Right ventricle myocardium superior (tissue), 1 donor: ENCODE measurements around the gene DNAJC5G. TPM values are rescaled to one million over a fixed set of nuclear protein-coding genes. Genes with fewer than 3 reads are reported as not detected.
A peak's percentile ranks its signal among the peaks of the same experiment; 100 is the strongest.
"Not testable (repeated sequence)": the region's sequence is repeated elsewhere in the genome, so short reads cannot be mapped to it uniquely, and the experiment has no call there.

ENCODE experiments used
- ATAC-seq: fragments of 200-7000 bp; cut with Tn5 transposase; one replicate; pipeline ENCODE4 v1.9.1; 2020; ENCODE audit warnings: mild to moderate bottlenecking; ENCODE audit not compliant: poor library complexity
- DNase-seq: peaks from one replicate; pipeline ENCODE4 v3.0.0-alpha.2; 2020
- intact Hi-C: fragments of 100-400 bp; cut with DNase I; formaldehyde crosslinking; loops from one replicate; pipeline ENCODE4 v1.11.2; 2022
- total RNA-seq: library from RNA; stranded (reverse); fragmentation: NEBNext Ultra II Directional; extraction: Animal tissue kit (Norgen Biotek cat#: 25700); gene quantifications from one replicate; pipeline ENCODE4 v1.2.1, GENCODE V29; 2021
- donor health status: DM: no; HTN: yes; CAD: no; lungs with severe emphysema.

Gene DNAJC5G
- total RNA-seq, 1 donor from 2014 or later, result 2.3 TPM

- no peak for ATAC-seq
- intact Hi-C loops, result no loop called here
- no peak for DNase-seq
Measured at GRCh38 chr2:27270670-27271069, 4.6 kb upstream of the DNAJC5G start.

DNA sequence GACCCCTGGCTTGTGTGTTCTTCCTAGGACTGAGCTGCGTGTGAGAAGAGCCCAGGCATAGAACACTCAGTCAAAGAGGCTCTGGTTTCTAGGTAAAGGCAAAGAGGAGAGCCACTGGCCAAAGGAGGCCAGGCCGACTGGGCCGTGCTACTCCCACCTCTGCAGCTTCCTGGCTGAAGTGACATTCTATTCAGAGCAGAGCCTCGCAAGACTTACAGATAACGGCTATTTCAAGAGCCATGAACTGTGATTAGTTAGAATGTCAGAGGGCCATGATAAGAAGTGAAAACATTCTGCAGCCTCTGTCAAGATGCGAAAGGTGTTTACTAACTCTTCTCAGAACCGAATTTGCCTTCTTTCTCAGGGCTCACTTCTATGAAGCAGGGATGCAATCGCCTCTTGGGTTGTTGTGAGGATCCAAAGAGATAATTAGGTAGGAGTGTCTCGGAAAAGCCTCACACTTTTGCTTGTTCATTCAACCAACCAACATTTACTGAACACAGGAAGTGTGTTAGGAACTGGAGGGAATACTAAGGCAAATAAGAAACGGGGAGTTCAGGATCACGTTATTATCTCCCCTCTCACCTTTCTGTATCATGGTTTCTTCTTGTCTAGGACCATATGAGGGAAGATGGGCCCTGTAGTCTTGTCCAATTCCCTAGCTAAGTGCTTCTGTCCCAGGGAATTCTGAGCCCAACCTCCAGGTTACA, 3.4 kb upstream of the DNAJC5G start:
- intact Hi-C loops, result no loop called here
- ATAC-seq, result peak; percentile 91
- DNase-seq, result peak; percentile 57

DNA sequence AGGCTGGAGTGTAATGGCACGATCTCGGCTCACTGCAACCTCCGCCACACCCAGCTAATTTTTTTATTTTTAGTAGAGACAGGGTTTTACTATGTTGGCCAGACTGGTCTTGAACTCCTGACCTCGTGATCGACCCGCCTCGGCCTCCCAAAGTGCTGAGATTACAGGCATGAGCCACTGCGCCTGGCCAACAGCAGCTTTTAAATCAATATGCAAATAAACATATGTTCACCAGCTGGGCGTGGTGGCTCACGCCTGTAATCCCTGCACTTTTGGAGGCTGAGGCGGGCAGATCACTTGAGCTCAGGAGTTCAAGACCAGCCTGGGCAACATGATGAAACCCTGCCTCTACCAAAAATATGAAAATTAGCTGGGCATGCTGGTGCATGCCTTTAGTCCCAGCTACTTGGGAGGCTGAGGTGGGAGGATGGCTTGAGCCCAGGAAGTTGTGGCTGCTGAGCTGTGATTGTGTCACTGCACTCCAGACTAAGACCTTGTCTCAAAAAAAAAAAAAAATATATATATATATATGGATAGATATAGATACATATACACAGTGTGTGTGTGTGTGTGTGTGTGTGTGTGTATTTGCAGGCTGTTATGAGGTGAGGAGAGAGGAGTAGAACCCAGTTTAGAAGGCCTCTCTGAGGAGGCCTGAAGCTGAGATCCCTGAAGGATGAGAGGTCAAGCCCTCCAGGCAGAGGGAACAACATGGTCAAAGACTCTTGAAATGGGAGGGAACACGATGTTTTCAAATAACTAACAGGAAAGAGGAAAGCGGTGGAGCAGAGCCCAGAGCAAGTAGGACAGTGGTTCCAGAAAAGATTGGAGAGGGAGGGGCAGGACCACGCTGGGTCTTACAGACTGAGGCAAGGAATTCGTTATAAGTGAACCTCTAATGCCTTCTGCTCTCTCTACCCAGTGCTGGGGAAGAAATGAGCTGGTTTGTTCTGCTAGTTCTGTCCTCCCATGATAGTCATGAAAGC, 2.4 kb upstream of the DNAJC5G start:
- peak; percentile 4 for ATAC-seq
- not testable (repeated sequence) for DNase-seq

GRCh38 chr2:27278010-27278409, 2.8 kb downstream of the DNAJC5G start:
- intact Hi-C loops, result loop anchor here (5.0 kb wide), 1 partner anchor 176 kb away; no protein-coding TSS in a partner anchor
- ATAC-seq, result no peak

More for the DNA sequence above, 2.4 kb upstream of the DNAJC5G start:
- intact Hi-C loops, result not testable (repeated sequence)

GRCh38 chr2:27280826-27281225, 5.6 kb downstream of the DNAJC5G start:
- DNase-seq (no peak), ATAC-seq (no peak)
- intact Hi-C loops, result no loop called here

More at GRCh38 chr2:27278010-27278409, 2.8 kb downstream of the DNAJC5G start:
- no peak for DNase-seq

DNA sequence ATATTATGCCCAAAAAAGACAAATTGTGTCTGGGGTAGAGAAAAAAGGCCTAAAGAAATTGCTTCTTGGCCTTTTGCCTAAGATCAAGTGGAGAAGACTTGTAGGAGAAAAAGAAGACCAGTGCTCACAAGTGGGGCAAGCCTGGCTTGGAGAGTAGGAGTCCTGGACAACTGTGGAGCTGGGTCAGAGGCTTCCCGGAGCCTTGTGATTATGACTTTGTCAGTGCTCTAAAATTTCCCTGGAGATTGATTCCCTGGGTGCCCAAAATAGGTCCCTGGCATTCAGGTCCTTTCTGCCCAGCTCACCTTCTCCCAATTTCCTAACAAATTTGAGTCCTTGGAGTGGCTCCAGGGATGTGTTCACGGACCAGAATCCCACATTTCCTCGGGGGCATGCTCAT, 6.2 kb downstream of the DNAJC5G start:
- DNase-seq (no peak), ATAC-seq (peak; percentile 38)
- intact Hi-C loops, result no loop called here

- ATAC-seq, result peak; percentile 84
- no peak for DNase-seq
- intact Hi-C loops, result no loop called here
Measured at GRCh38 chr2:27281855-27282559, 6.8 kb downstream of the DNAJC5G start, which contains the start of gene TRIM54. Gene TRIM54, plus strand, starts transcription at chr2:27282429. Its CDS starts 303 bp downstream, at chr2:27282732.

- DNase-seq (no peak), ATAC-seq (peak; percentile 59)
- intact Hi-C loops, result no loop called here
Measured at GRCh38 chr2:27282892-27283291, 7.7 kb downstream of the DNAJC5G start.

DNA sequence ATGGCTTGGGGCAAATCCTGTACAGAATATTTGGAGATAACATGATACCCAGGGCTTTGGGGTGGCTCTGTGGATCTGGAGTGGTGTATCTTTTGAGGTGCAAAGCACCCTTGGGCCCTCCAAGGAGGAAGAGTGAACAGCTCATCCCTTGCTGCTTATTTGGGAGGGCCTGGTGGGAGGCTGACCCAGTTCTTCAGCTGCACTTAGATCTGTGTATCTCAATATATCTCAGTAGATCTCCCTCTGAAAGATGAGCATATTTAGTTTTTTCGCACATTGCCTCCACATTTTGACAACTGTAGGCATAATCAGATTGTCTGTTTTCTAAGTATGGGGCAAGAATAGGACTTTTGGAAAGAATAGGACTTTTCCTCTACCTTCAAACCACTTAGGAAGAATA, 9.8 kb downstream of the DNAJC5G start:
- ATAC-seq (no peak), DNase-seq (no peak)
- intact Hi-C loops, result no loop called here

- ATAC-seq (no peak), DNase-seq (no peak)
- intact Hi-C loops, result no loop called here
Measured at GRCh38 chr2:27285481-27285880, 10.2 kb downstream of the DNAJC5G start.

- intact Hi-C loops, result no loop called here
- DNase-seq (no peak), ATAC-seq (no peak)
Measured at GRCh38 chr2:27288610-27289009, 13.4 kb downstream of the DNAJC5G start.

DNA sequence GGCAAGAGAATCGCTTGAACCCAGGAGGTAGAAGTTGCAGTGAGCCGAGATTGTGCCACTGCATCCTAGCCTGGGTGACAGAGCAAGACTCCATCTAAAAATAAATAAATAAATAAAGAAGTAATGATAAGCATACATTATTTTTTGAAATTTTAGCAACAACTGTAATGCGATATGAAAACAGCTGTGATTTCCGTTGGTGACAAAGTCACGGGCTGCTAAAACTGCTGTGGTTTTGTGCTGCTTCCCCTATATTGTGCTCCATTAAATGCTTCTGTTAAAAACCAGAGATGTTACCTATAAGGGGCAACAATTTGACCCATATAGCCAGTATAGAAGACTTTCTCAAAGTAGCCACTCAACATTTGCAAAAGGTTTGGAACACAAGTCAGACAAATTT, 15.3 kb downstream of the DNAJC5G start:
- intact Hi-C loops, result no loop called here
- ATAC-seq, result no peak

GRCh38 chr2:27291865-27292264, 16.6 kb downstream of the DNAJC5G start:
- ATAC-seq, result peak; percentile 28
- DNase-seq, result no peak
- intact Hi-C loops, result no loop called here

More for the DNA sequence above, 15.3 kb downstream of the DNAJC5G start:
- DNase-seq, result no peak

DNA sequence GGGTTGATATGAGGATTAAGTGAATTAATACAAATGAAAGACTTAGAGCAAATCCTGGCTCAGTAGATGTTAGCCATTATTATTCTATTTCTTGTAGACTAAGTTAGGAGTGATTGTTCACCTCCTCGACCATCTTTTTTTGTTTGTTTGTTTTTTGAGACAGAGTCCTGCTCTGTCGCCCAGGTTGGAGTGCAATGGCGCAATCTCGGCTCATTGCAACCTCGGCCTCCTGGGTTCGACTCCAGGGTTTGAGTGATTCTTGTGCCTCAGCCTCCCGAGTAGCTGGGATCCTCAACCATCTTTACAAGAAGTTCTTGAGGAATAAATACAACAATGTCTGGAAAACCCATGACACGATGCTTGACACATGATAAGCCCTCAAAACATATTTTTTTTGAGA, 19.7 kb downstream of the DNAJC5G start:
- ATAC-seq (no peak), DNase-seq (no peak)
- intact Hi-C loops, result no loop called here

DNA sequence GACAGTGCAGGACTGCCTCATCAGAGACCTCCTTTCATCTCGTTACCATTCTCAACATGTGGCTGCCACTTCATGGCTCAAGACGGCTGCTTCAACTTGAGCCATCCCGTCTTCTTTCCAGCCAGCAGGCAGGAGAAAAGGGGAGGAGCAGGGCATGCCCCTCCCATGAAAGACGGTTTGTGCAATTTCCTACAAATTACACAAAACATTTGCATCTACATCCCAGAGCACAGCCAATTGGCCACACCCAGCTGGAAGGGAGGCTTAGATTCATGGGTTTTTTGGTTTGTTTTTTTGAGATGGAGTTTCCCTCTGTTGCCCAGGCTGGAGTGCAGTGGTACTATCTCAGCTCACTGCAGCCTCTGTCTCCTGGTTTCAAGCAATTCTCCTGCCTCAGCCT, 21.2 kb downstream of the DNAJC5G start:
- intact Hi-C loops, result no loop called here
- DNase-seq, result no peak
- ATAC-seq, result no peak

DNA sequence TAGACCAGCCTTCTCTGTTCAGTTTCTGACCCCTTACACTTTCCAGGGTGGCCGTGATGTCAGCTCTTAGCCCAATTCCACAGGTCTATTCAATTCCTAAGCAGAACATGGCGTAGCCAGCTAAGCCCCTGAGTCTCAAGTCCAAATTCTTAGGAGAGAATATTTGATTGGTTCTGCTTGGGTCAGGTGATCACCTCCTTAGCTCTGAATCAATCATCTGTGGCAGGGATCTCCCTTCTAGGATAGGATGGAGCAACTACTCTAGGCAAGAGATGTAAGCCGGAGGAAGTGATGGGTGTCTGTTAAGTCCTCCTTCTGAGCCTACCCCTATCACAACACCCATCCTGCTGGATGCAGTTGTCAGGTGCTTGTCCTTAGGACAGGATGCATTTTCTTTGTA, 22.0 kb downstream of the DNAJC5G start:
- no peak for ATAC-seq
- no peak for DNase-seq
- intact Hi-C loops, result no loop called here

DNA sequence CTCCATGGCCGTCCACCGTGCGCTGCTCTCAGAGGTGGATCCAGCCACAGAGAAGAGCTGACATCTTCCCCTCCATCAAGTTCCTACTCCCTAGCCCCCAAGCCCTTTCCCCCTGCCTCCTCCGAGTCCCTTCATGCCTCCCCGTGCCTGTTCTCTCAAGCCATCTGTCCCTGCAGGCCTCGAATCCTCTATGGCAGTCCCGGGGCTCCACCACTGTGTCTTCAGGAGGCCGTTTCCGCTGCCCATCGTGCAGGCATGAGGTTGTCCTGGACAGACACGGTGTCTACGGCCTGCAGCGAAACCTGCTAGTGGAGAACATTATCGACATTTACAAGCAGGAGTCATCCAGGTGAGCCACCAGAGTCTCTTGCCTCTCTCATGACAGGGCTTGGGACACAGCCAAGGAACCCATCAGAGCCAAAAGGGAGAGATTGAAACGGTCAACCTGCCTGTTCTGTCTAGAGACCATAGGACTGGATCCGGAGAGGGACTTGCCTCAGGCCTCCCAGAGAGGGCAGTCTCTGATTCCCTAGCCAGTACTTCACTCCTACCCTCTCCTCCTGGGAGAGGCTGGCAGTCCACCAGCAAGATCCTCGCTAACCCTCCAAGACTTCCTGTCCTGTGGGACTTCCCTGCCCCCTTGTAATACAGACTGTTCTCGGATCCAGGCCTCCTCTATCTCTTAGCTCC, 23.3 kb downstream of the DNAJC5G start:
- ATAC-seq (no peak), DNase-seq (no peak)
- intact Hi-C loops, result no loop called here

DNA sequence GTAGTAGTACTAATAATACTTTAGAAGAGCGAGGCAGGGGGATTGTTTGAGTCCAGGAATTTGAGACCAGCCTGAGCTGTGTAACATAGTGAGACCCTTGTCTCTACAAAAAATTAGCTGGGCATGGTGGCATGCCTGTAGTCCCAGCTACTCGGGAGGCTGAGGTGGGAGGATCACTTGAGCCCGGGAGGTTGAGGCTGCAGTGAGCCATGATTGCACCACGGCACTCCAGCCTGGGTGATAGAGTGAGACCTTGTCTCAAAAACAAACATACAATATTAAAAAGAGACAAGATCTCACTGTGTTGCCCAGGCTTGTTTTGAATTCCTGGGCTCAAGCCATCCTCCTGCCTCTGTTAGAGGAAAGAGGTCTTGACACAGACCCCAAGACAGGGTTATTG, 25.4 kb downstream of the DNAJC5G start:
- intact Hi-C loops, DNase-seq, ATAC-seq: not testable (repeated sequence)
